GM12874 (cell line): ENCODE measurements around the gene KIAA1958.

Source experiments
- CTCF ChIP-seq: IDR thresholded peaks from 2 replicates; pipeline ENCODE4 v1.5.1; 2011; ENCODE audit warnings: low read depth, mild to moderate bottlenecking, control low read depth, low read length, moderate library complexity; ENCODE audit not compliant: insufficient read depth

KIAA1958 gene

GRCh38 chr9:112615584-112616266 is 129.1 kb downstream of the KIAA1958 start:
- TF ChIP-seq CTCF: no peak

GRCh38 chr9:112617371-112617770 is 130.7 kb downstream of the KIAA1958 start:
- TF ChIP-seq CTCF: no peak

- no peak for TF ChIP-seq CTCF
These were observed 131.9 kb downstream of the KIAA1958 start for GRCh38 chr9:112618385-112619009.

- no peak for TF ChIP-seq CTCF
These were observed 133.8 kb downstream of the KIAA1958 start for GRCh38 chr9:112620388-112620787.

- no peak for TF ChIP-seq CTCF
These were observed 134.5 kb downstream of the KIAA1958 start for GRCh38 chr9:112621018-112621655.

GRCh38 chr9:112623198-112623597 is 136.6 kb downstream of the KIAA1958 start:
- no peak for TF ChIP-seq CTCF
